ENCODE results near the gene C1orf174.

GRCh38 chr1:3850857-3851256 is 49.2 kb downstream of the C1orf174 start:
- TF ChIP-seq CTCF (IDR thresholded peaks at IDR 0.05), result no peak
- no peak for TF ChIP-seq POLR2A (IDR thresholded peaks at IDR 0.05)

All from heart left ventricle (tissue), 13 donors.